ENCODE measurements around the gene KATNA1. TPM values are rescaled to one million over a fixed set of nuclear protein-coding genes. Genes with fewer than 3 reads are reported as not detected.

KATNA1 gene
- total and polyA plus RNA-seq, 2 experiments from 2014 or later, result 17.2 to 18.4 TPM

DNA sequence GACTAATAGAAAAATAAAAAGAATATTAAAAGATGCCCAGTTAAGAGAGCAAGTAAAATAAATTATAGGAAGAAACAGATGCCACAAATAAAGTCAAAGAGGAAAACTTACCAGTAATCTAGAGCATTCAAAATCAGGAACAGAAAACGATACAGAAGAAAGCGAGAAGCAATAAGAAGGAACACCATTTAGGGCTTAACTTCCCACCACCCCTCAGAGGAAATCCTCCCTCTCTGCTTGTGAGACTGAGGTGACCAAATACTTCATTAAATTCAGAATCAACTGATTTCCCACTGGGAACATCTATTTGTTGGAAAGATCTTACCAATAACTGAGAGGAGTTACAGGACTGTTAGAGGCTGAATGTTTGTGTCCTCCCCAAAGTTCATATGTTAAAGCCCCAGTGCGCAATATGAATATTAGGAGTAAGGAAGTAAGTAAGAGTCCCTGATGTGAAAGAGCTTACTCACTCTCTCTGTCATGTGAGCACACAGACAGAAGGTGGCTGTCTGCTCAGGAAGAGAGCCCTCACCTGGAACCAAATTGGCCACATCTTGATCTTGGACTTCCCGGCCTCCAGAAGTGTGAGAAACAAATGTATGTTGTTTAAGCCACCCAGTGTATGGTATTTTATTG, 19.5 kb downstream of the KATNA1 start:
- no peaks in the 10 kb centered on the region for H3K9me2 ChIP-seq (replicated peaks; ENCODE audit: insufficient read depth)
- 97% methylated on average over 4 of the region's 4 CpGs for WGBS (ENCODE audit: low lambda C conversion rate, missing lambda C conversion rate)
- TF ChIP-seq, protein P1, sequence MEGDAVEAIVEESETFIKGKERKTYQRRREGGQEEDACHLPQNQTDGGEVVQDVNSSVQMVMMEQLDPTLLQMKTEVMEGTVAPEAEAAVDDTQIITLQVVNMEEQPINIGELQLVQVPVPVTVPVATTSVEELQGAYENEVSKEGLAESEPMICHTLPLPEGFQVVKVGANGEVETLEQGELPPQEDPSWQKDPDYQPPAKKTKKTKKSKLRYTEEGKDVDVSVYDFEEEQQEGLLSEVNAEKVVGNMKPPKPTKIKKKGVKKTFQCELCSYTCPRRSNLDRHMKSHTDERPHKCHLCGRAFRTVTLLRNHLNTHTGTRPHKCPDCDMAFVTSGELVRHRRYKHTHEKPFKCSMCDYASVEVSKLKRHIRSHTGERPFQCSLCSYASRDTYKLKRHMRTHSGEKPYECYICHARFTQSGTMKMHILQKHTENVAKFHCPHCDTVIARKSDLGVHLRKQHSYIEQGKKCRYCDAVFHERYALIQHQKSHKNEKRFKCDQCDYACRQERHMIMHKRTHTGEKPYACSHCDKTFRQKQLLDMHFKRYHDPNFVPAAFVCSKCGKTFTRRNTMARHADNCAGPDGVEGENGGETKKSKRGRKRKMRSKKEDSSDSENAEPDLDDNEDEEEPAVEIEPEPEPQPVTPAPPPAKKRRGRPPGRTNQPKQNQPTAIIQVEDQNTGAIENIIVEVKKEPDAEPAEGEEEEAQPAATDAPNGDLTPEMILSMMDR (IDR thresholded peaks at IDR 0.05; ENCODE audit: poor library complexity), result no peak
- TF ChIP-seq EZH2phosphoT487 (IDR thresholded peaks at IDR 0.05; ENCODE audit: low read depth, severe bottlenecking, unreplicated experiment), result no peak
- TF ChIP-seq EZH2 (IDR thresholded peaks at IDR 0.05; ENCODE audit: borderline replicate concordance), result no peak
- no peaks in the 10 kb centered on the region for H3K9me3 ChIP-seq (ENCODE audit: low read depth)
- H3K4me2 ChIP-seq, result no peak overlapping the region
- H4K20me1 ChIP-seq (ENCODE audit: insufficient read depth, poor library complexity, severe bottlenecking), result no peaks in the 10 kb centered on the region
- DNase-seq (ENCODE audit: low spot score), result no peak
- no peak overlapping the region for H2AFZ ChIP-seq
- no peaks in the 10 kb centered on the region for H3K27me3 ChIP-seq
- H3K79me2 ChIP-seq, result no peaks in the 10 kb centered on the region
- H3K4me3 ChIP-seq, result no peak overlapping the region
- H3K4me1 ChIP-seq (ENCODE audit: insufficient read depth), result no peaks in the 10 kb centered on the region
- H3K36me3 ChIP-seq (replicated peaks; ENCODE audit: insufficient read depth, low read depth), result no peaks in the 10 kb centered on the region
- no peak overlapping the region for H3K27ac ChIP-seq

DNA sequence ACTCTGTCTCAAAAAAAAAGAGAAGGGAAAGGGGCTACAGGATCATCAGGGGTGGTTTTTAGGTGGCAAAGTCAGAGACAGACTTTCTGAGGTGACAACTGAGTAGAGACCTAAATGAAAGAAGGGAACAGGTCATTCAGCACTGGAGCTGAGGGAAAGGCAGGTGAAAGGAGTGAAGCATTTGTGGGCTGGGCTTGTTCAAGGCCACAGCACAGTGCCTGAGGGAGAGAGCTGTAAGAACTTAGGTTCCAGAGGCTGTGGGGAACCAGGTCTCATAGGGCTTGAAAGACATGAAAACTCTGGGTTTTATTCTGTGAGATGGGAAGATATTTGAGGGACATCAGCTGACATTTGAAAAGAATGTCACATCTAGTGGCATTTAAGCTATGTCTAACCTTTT, 20.8 kb downstream of the KATNA1 start:
- Histone ChIP-seq H3K4me2 (no peak overlapping the region), H3K79me2 (no peaks in the 10 kb centered on the region), H3K9me2 (replicated peaks; ENCODE audit: insufficient read depth) (no peaks in the 10 kb centered on the region), H2AFZ (no peak overlapping the region), H3K4me1 (ENCODE audit: insufficient read depth) (no peaks in the 10 kb centered on the region), H3K9me3 (ENCODE audit: low read depth) (no peaks in the 10 kb centered on the region), H3K36me3 (replicated peaks; ENCODE audit: insufficient read depth, low read depth) (no peaks in the 10 kb centered on the region), H4K20me1 (ENCODE audit: insufficient read depth, poor library complexity, severe bottlenecking) (no peaks in the 10 kb centered on the region), H3K27ac (no peak overlapping the region), H3K4me3 (no peak overlapping the region), H3K27me3 (no peaks in the 10 kb centered on the region)
- TF ChIP-seq EZH2 (IDR thresholded peaks at IDR 0.05; ENCODE audit: borderline replicate concordance) (no peak), EZH2phosphoT487 (IDR thresholded peaks at IDR 0.05; ENCODE audit: low read depth, severe bottlenecking, unreplicated experiment) (no peak)
- TF ChIP-seq, protein P1 (IDR thresholded peaks at IDR 0.05; ENCODE audit: poor library complexity), result no peak
- no peak for DNase-seq (ENCODE audit: low spot score)

DNA sequence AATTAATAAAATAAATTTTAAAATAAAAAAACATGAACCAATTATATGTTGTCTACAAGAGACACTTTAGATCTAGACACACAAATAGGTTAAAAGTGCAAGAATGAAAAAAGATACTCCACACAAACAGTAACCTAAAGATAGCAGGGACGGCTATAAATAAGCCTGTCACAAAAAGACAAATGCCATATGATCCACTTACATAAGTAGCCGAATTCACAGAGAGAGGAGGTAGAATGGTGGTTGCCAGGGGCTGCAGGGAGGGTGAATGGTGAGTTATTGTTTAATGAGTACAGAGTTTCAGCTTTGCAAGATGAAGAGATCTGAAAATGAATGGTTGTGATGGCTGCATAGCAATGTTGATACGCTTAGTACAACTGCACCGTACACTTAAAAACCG, 32.7 kb downstream of the KATNA1 start:
- no peak overlapping the region for H3K4me3 ChIP-seq
- H3K36me3 ChIP-seq (replicated peaks; ENCODE audit: insufficient read depth, low read depth), result no peaks in the 10 kb centered on the region
- DNase-seq (ENCODE audit: low spot score), result no peak
- WGBS (ENCODE audit: low lambda C conversion rate, missing lambda C conversion rate), result 73% methylated on average over 5 of the region's 5 CpGs
- no peak overlapping the region for H3K4me2 ChIP-seq
- no peak for TF ChIP-seq EZH2phosphoT487 (IDR thresholded peaks at IDR 0.05; ENCODE audit: low read depth, severe bottlenecking, unreplicated experiment)
- TF ChIP-seq, protein P1 (IDR thresholded peaks at IDR 0.05; ENCODE audit: poor library complexity), result no peak
- TF ChIP-seq EZH2 (IDR thresholded peaks at IDR 0.05; ENCODE audit: borderline replicate concordance), result no peak
- H2AFZ ChIP-seq, result no peak overlapping the region
- H3K27me3 ChIP-seq, result no peaks in the 10 kb centered on the region
- H3K27ac ChIP-seq, result no peak overlapping the region
- no peaks in the 10 kb centered on the region for H3K9me2 ChIP-seq (replicated peaks; ENCODE audit: insufficient read depth)
- peaks cover 2% of the 10 kb centered on the region for H3K79me2 ChIP-seq
- no peaks in the 10 kb centered on the region for H4K20me1 ChIP-seq (ENCODE audit: insufficient read depth, poor library complexity, severe bottlenecking)
- H3K9me3 ChIP-seq (ENCODE audit: low read depth), result no peaks in the 10 kb centered on the region
- H3K4me1 ChIP-seq (ENCODE audit: insufficient read depth), result no peaks in the 10 kb centered on the region
